Subcutaneous adipose tissue (tissue), 4 donors: ENCODE results near the gene COBL. TPM values are rescaled to one million over a fixed set of nuclear protein-coding genes. Genes with fewer than 3 reads are reported as not detected.

ENCODE experiments used
- total RNA-seq, 4 donors: library from RNA; depleted of rRNA; stranded (reverse); fragments of >200 nt; gene quantifications; one replicate each; pipeline ENCODE4 v1.1.0, GENCODE V29; 2016
- TF ChIP-seq, protein P1 (sequence below): fragments of 450-650 bp; IDR thresholded peaks from one replicate; pipeline ENCODE4 v1.5.1; 2016; ENCODE audit warnings: low read depth, mild to moderate bottlenecking, control low read depth, antibody characterized with exemption, moderate library complexity

COBL gene
- total RNA-seq, 4 donors from 2014 or later: 0.51 to 1.8 (median 0.93) TPM

DNA sequence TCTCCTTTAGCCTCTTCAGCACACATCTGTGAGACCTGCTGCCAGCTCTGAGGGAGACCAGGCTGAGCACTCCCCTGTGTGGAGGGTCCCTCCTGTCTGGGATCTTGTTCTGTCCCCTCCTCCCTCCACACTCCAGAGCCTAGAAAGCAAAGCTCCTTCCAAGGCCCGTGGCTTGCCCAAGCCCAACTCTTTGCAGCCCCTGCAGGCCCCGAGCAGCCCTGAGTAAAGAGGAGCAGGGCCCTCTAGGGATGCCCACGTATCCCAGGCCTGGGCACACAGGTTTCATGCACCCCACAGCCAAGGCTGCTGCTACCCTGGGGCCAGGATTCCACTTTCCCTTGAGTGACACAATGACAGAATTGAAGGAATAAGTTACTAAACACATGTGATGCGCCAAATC is 24.0 kb downstream of the COBL start:
- TF ChIP-seq, protein P1, sequence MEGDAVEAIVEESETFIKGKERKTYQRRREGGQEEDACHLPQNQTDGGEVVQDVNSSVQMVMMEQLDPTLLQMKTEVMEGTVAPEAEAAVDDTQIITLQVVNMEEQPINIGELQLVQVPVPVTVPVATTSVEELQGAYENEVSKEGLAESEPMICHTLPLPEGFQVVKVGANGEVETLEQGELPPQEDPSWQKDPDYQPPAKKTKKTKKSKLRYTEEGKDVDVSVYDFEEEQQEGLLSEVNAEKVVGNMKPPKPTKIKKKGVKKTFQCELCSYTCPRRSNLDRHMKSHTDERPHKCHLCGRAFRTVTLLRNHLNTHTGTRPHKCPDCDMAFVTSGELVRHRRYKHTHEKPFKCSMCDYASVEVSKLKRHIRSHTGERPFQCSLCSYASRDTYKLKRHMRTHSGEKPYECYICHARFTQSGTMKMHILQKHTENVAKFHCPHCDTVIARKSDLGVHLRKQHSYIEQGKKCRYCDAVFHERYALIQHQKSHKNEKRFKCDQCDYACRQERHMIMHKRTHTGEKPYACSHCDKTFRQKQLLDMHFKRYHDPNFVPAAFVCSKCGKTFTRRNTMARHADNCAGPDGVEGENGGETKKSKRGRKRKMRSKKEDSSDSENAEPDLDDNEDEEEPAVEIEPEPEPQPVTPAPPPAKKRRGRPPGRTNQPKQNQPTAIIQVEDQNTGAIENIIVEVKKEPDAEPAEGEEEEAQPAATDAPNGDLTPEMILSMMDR: no peak

DNA sequence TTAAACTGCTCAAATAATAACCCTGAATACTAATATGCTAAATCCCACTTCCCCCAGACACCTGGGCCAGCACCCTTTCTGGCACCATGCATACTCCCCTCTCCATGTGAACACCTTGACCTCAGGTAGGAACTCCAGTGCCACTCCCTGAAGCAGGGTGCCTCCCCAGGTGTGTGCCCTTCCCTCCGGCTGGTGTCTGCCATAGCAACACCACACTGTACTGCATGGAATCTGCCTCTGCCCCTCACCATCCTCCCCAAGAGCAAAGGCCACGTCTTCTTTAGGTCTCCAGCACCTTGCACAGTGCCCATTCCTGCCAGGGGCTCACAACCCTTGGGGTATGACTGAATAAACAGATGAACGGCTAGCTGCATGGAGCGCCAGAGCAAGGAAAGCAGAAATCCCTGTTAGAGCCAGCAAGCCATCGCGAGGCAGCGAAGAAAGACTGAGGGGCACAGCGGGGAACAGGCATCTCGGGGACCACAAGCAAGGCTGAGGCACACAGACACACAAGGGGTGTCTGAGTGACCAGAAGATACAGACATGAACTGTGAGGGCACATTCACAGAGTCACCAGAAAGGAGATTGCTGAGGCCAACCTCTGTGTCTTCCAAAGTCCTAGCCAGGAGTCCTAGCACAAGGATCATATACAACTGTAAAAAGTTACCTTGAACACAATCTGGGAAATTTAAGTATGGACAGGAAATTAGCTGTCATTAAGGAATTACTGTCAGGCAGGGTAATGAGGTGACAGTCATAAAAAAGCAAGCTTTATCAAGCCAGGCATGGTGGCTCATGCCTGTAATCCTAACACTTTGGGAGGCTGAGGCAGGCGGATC is 25.7 kb downstream of the COBL start:
- TF ChIP-seq, protein P1: no peak

DNA sequence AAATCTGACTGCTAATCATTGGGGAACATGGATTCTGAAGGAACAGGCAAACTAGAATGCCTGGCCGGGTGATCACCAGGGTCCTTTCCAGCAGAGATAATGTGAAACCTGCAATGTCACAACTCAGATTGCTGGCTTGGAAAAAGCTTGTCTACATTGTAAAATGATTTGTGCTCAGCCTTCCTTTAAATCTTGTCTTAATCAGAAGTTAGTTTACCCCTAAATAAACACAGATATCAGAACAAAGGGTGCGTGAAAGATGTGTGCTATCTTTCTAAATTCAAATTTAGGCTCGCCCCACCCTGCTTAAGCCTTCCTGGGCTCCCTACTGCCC is 26.3 kb downstream of the COBL start:
- TF ChIP-seq, protein P1: no peak

DNA sequence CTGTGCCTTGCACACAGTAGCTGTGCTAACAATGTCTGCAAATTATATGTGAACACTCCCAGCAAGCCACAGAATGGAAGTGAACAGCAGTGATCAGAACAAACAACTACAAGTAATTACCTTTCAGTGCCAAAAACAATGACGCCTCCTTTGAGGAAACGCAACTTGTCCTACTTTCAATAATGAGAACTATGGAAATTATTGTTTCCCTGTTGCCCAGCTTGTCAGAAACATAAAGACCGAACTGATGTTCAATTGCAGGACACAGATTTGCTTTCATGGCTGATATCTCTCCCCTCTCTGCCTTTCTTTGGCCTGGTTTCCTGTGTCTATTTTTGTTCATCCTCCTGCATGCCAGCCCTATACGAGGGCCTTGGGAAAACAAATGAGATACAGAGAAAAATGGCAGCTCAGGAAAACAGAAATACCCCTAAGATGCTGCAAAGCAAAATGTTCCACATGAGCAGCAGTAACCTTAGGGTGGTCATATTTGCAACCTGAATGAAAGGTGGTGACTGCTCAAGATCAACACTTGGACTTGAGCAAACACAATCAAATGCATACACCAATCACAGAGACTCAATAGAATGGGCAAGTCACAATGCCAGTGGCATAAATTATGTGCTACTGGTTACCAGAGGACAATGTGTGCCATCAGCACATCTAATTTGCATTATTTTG is 26.8 kb downstream of the COBL start:
- TF ChIP-seq, protein P1: no peak

DNA sequence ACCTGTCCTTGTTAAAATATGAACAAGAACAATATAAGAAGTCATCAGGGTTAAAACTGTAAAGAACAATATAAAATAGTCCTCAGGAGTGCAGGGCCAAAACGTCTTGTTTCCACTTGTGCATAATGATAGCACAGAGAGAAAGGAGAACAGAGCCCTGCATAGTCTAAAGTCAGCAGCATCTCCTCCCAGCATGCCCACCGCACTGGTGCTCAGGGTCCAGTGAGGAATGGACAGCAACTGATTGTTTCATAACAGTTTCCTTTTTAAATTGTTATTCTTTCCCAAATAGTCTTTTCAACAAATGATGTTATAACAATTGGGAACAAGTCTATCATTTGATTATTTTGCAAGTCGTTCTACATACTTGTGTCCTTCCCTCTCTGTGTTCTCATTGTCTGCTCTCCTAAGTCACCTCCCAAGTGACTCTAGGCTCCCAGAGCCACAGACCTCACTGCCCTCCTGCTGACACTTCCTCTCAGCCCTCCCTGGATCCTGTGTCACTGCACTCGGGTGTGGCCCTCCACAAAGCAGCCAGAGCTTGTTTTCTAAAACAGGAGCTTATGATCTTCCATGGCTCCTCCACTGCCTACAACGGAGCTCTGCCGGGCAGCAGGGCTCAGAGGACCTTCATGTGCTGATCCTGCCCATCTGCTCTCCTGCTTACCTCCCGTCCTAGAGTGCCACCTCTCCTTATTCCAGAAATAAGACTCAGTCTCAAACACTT is 27.6 kb downstream of the COBL start:
- TF ChIP-seq, protein P1: no peak

DNA sequence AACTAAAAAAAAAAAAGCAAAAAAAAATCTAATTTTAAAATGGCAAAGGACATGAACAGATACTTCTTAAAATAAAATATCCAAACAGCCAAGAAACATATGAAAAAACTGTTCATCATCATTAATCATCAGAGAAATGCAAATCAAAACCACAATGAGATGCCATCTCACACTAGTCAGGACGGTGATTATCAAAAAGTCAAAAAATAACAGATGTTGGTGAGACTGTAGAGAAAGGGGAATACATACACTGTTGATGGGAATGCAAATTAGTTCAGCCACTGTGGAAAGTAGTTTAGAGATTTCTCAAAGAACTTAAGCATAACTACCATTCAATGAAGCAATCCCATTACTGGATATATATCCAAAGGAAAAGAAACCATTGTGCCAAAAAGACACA is 30.2 kb downstream of the COBL start:
- TF ChIP-seq, protein P1: no peak

DNA sequence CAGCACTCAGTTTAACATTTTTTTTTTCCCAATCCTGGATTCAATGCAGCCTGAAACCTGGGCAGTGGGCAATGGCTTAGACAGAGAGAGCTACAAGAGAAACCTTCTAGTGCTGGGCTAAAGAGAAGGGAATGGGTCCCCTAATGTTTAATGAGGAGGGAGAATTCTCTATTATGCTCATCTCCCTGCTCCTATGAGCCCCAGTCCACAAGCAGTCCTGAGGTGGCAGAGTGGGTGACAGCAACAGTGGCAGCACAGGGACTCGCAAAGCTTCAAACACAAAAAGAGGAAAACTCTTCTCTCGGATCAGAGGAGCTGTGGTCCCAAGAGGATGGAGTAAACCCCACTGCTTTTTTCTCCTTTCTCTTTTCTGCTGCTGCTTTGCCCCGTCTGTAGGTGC is 36.5 kb downstream of the COBL start:
- TF ChIP-seq, protein P1: no peak
